Parathyroid adenoma (tissue), 2 donors: ENCODE measurements around the gene PID1.

Experiments used
- H2AFZ ChIP-seq: fragments of 300-600 bp; sonication (generic); one replicate; pipeline ENCODE4 v1.7.0; 2017; ENCODE audit warnings: antibody characterized with exemption, mild to moderate bottlenecking
- H3K27ac ChIP-seq: fragments of 300-600 bp; sonication (generic); one replicate; pipeline ENCODE4 v1.7.0; 2017
- H3K27me3 ChIP-seq: fragments of 300-600 bp; sonication (generic); one replicate; pipeline ENCODE4 v1.7.0; 2017; ENCODE audit warnings: low read length; ENCODE audit not compliant: control insufficient read depth, insufficient read depth
- H3K36me3 ChIP-seq: fragments of 300-600 bp; sonication (generic); one replicate; pipeline ENCODE4 v1.7.0; 2017; ENCODE audit warnings: low read length; ENCODE audit not compliant: control insufficient read depth, insufficient read depth
- H3K4me1 ChIP-seq: fragments of 300-600 bp; sonication (generic); one replicate; pipeline ENCODE4 v1.7.0; 2017; ENCODE audit warnings: control low read depth
- H3K4me2 ChIP-seq: fragments of 300-600 bp; sonication (generic); one replicate; pipeline ENCODE4 v1.7.0; 2017; ENCODE audit warnings: low read length
- H3K4me3 ChIP-seq: fragments of 300-600 bp; sonication (generic); one replicate; pipeline ENCODE4 v1.7.0; 2017; ENCODE audit warnings: low read depth, low read length
- H3K79me2 ChIP-seq: fragments of 300-600 bp; sonication (generic); one replicate; pipeline ENCODE4 v1.7.0; 2017; ENCODE audit warnings: control low read depth
- H3K9ac ChIP-seq: fragments of 300-600 bp; sonication (generic); one replicate; pipeline ENCODE4 v1.7.0; 2017; ENCODE audit warnings: mild to moderate bottlenecking
- H3K9me3 ChIP-seq: fragments of 300-600 bp; sonication (generic); one replicate; pipeline ENCODE4 v1.7.0; 2017; ENCODE audit warnings: low read length; ENCODE audit not compliant: control insufficient read depth
- TF ChIP-seq, protein P1 (sequence below): fragments of 300-600 bp; sonication (generic); IDR thresholded peaks from one replicate; pipeline ENCODE4 v1.7.0; 2017; ENCODE audit warnings: antibody characterized with exemption, mild to moderate bottlenecking
- donor health status: primary hyperparathyroidism.

The PID1 gene

DNA sequence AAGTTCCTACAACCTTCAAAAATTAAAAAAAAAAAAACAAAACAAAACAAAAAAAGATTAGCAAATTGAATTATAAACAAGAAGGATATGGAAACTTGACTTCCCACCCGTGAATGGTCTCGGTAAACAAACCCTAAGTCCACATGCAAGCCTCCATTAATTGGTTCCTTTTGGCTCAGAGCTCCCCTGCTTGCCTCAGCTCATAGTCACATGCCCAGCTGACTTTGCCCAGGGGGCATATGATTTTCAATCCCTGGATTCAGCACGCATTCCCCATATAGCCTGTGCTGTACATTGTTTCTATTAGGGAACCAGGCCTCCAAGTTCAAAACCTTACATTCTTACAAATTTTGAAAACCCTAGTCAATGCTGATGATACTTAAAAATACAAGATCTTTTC is 95.0 kb downstream of the PID1 start:
- Histone ChIP-seq H3K4me1 (peaks cover 4% of the 10 kb centered on the region), H3K36me3 (no peaks in the 10 kb centered on the region)
- TF ChIP-seq, protein P1, sequence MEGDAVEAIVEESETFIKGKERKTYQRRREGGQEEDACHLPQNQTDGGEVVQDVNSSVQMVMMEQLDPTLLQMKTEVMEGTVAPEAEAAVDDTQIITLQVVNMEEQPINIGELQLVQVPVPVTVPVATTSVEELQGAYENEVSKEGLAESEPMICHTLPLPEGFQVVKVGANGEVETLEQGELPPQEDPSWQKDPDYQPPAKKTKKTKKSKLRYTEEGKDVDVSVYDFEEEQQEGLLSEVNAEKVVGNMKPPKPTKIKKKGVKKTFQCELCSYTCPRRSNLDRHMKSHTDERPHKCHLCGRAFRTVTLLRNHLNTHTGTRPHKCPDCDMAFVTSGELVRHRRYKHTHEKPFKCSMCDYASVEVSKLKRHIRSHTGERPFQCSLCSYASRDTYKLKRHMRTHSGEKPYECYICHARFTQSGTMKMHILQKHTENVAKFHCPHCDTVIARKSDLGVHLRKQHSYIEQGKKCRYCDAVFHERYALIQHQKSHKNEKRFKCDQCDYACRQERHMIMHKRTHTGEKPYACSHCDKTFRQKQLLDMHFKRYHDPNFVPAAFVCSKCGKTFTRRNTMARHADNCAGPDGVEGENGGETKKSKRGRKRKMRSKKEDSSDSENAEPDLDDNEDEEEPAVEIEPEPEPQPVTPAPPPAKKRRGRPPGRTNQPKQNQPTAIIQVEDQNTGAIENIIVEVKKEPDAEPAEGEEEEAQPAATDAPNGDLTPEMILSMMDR: no peak

DNA sequence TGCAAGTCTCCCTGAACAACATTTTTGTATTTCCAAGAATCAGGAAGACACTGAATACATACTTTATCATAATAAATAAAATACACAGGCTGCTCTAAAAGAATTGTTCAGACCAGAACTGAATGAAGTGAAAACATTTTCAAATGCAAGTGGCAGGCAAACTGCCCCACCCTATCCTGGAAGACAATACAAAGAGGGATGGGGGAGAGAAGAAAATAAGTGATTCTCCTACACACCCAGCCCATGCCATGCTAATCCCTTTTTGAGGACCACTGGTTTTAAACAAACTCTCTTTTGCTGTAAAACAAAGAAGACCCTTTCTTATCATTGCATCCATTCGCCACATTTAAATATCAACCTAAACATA is 95.6 kb downstream of the PID1 start:
- Histone ChIP-seq H2AFZ (no peak overlapping the region), H3K27ac (no peak overlapping the region), H3K36me3 (no peaks in the 10 kb centered on the region), H3K9me3 (no peaks in the 10 kb centered on the region), H3K27me3 (no peaks in the 10 kb centered on the region), H3K4me3 (no peak overlapping the region), H3K79me2 (no peaks in the 10 kb centered on the region), H3K4me1 (peaks cover 4% of the 10 kb centered on the region), H3K4me2 (no peak overlapping the region), H3K9ac (no peak overlapping the region)
- TF ChIP-seq, protein P1: no peak

More for the DNA sequence above, 95.0 kb downstream of the PID1 start:
- Histone ChIP-seq H2AFZ (no peak overlapping the region), H3K4me2 (no peak overlapping the region), H3K27me3 (no peaks in the 10 kb centered on the region), H3K4me3 (no peak overlapping the region), H3K79me2 (no peaks in the 10 kb centered on the region), H3K9ac (no peak overlapping the region), H3K27ac (no peak overlapping the region), H3K9me3 (no peaks in the 10 kb centered on the region)

DNA sequence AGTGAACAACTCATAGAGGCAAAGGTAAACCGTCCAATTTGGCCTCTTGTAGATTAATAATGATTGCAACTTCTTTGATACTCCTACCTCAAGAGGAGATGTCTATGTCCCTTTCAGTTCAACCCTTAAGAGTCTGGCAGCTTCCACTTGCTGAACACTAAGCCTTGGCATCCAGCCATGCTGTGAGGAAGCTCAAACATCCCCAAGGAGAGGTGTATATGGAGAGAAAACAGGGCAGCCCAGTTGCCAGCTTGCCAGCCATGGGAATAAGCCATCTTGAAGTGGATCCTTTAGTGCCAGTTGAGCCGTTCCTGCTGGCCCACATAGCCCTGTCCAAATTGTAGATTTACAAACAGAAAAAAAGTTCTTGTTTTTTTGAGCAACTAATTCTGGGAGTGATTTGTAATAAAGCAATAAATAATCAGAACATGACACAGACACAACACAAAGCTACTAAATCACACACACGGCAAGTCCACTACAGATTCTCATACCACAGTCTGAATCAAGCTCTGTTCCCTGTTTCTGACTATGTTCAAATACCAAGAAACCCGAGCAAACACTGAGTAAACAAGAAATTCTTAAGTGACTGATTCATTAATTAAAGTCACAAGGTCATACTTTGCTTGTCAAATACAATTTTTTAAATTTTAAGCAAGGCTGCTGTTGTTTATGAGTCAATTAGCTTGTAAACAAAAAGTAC is 96.1 kb downstream of the PID1 start:
- H3K4me3 ChIP-seq: no peak overlapping the region
- H3K4me1 ChIP-seq: peaks cover 4% of the 10 kb centered on the region
- no peaks in the 10 kb centered on the region for H3K36me3 ChIP-seq
- H3K4me2 ChIP-seq: no peak overlapping the region
- no peak overlapping the region for H3K9ac ChIP-seq
- no peak overlapping the region for H3K27ac ChIP-seq
- TF ChIP-seq, protein P1: no peak
- H3K9me3 ChIP-seq: no peaks in the 10 kb centered on the region
- H3K79me2 ChIP-seq: no peaks in the 10 kb centered on the region
- H3K27me3 ChIP-seq: no peaks in the 10 kb centered on the region
- H2AFZ ChIP-seq: no peak overlapping the region

DNA sequence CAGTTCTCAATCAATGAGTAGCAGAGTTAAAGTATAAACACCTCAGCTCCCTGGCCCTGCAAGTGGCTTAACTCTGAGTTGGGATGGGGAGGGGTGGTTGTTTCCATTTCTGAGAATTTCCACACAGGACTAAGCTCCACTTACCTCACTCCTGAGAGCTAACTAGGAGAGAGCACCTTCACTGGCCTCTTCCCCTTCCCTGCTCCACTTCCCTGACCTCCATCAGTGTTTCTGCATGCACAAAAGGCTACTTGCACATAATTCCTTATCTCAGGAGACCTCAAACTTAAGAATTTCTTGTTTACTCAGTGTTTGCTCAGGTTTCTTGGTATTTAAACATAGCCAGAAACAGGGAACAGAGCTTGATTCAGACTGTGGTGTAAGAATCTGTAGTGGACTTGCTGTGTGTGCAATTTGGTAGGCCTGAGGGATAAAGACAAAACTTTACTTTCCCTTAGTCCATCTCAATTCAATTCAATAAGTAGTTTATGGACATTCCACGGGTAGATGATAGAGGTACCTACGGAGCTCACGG is 97.2 kb downstream of the PID1 start:
- H3K4me3 ChIP-seq: no peak overlapping the region
- no peak overlapping the region for H3K27ac ChIP-seq
- H3K4me1 ChIP-seq: no peaks in the 10 kb centered on the region
- H3K4me2 ChIP-seq: no peak overlapping the region
- no peaks in the 10 kb centered on the region for H3K36me3 ChIP-seq
- TF ChIP-seq, protein P1: no peak
- H3K27me3 ChIP-seq: no peaks in the 10 kb centered on the region
- H2AFZ ChIP-seq: no peak overlapping the region
- no peak overlapping the region for H3K9ac ChIP-seq
- H3K79me2 ChIP-seq: no peaks in the 10 kb centered on the region
- H3K9me3 ChIP-seq: no peaks in the 10 kb centered on the region

DNA sequence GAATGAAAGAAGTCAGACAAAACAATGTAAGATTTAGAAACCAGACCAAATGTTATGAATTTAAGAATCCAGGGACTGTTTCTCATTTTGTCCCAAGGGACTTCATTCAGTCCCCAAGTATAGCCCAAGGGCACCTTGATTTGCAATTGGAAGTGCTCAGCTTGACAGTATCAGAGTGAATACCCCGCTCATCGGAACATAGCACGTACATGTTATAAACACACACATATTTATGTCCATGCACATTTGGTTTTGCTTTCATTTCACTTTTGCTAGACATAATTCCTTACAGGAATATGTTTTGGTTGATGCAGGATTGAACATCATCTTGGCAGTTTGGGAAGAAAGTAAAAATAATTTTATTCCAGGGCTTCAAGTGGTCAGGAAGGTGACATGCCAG is 100.2 kb downstream of the PID1 start:
- no peaks in the 10 kb centered on the region for H3K79me2 ChIP-seq
- H3K4me1 ChIP-seq: no peaks in the 10 kb centered on the region
- no peak overlapping the region for H3K9ac ChIP-seq
- no peak overlapping the region for H3K4me2 ChIP-seq
- H2AFZ ChIP-seq: no peak overlapping the region
- TF ChIP-seq, protein P1: no peak
- H3K27me3 ChIP-seq: no peaks in the 10 kb centered on the region
- H3K9me3 ChIP-seq: no peaks in the 10 kb centered on the region
- H3K27ac ChIP-seq: no peak overlapping the region
- H3K4me3 ChIP-seq: no peak overlapping the region
- no peaks in the 10 kb centered on the region for H3K36me3 ChIP-seq
